GM23338 (cell line): ENCODE measurements around the gene TMEM163. TPM values are rescaled to one million over a fixed set of nuclear protein-coding genes. Genes with fewer than 3 reads are reported as not detected.

Experiments used
- ATAC-seq: fragments of 200-7000 bp; cut with Tn5 transposase; 3 replicates; pipeline ENCODE4 v1.9.1; 2020
- DNase-seq: peaks from one replicate; pipeline ENCODE4 v3.0.0-alpha.2; 2015; ENCODE audit warnings: low spot score
- H2AFZ ChIP-seq: fragments of 200-600 bp; sonication (generic); 2 replicates; pipeline ENCODE4 v1.8.0; 2016; ENCODE audit warnings: antibody characterized with exemption, mild to moderate bottlenecking, moderate library complexity
- H3F3A ChIP-seq: fragments of 200-600 bp; sonication (generic); replicated peaks from 2 replicates; pipeline ENCODE4 v1.8.0; 2017; ENCODE audit warnings: antibody characterized with exemption, mixed run types, low read depth
- H3K27ac ChIP-seq: fragments of 200-600 bp; sonication (generic); 2 replicates; pipeline ENCODE4 v1.6.1; 2016; ENCODE audit warnings: low read depth
- H3K27me3 ChIP-seq: fragments of 200-600 bp; sonication (generic); 2 replicates; pipeline ENCODE4 v1.8.0; 2016; ENCODE audit warnings: mild to moderate bottlenecking, mixed run types, moderate library complexity; ENCODE audit not compliant: insufficient read depth
- H3K36me3 ChIP-seq: fragments of 200-600 bp; sonication (generic); 2 replicates; pipeline ENCODE4 v1.8.0; 2016; ENCODE audit warnings: mild to moderate bottlenecking; ENCODE audit not compliant: insufficient read depth
- H3K4me1 ChIP-seq: fragments of 200-600 bp; sonication (generic); 2 replicates; pipeline ENCODE4 v1.8.0; 2016; ENCODE audit warnings: mild to moderate bottlenecking, moderate library complexity; ENCODE audit not compliant: insufficient read depth
- H3K4me2 ChIP-seq: fragments of 200-600 bp; sonication (generic); 2 replicates; pipeline ENCODE4 v1.7.1; 2017; ENCODE audit warnings: mixed run types
- H3K4me3 ChIP-seq: fragments of 200-600 bp; sonication (generic); 2 replicates; pipeline ENCODE4 v1.6.1; 2016; ENCODE audit warnings: mixed run types
- H3K79me2 ChIP-seq: fragments of 200-600 bp; sonication (generic); replicated peaks from 2 replicates; pipeline ENCODE4 v1.8.0; 2017; ENCODE audit warnings: mild to moderate bottlenecking; ENCODE audit not compliant: insufficient read depth
- H3K9me2 ChIP-seq: fragments of 200-600 bp; sonication (generic); 2 replicates; pipeline ENCODE4 v1.8.0; 2017; ENCODE audit not compliant: insufficient read depth
- H4K20me1 ChIP-seq: fragments of 200-600 bp; sonication (generic); replicated peaks from 2 replicates; pipeline ENCODE4 v1.8.0; 2017; ENCODE audit warnings: mild to moderate bottlenecking; ENCODE audit not compliant: insufficient read depth
- H3K27ac Mint-ChIP-seq: 2 replicates; pipeline ENCODE4 v1.8.0; 2020; ENCODE audit warnings: inconsistent platforms, mild to moderate bottlenecking, moderate library complexity, mixed read lengths
- H3K27me3 Mint-ChIP-seq: 3 replicates; pipeline ENCODE4 v1.8.0; 2022; ENCODE audit warnings: low read depth, mild to moderate bottlenecking, moderate library complexity, mixed read lengths, inconsistent platforms; ENCODE audit not compliant: insufficient read depth, poor library complexity
- H3K36me3 Mint-ChIP-seq: 3 replicates; pipeline ENCODE4 v1.8.0; 2021; ENCODE audit warnings: low read depth, mild to moderate bottlenecking, inconsistent platforms, moderate library complexity, mixed read lengths
- H3K4me1 Mint-ChIP-seq: 3 replicates; pipeline ENCODE4 v1.8.0; 2020; ENCODE audit warnings: mild to moderate bottlenecking, inconsistent platforms, mixed read lengths
- H3K4me3 Mint-ChIP-seq: 3 replicates; pipeline ENCODE4 v1.8.0; 2021; ENCODE audit warnings: moderate library complexity, mild to moderate bottlenecking, inconsistent platforms, mixed read lengths
- H3K9me3 Mint-ChIP-seq: 3 replicates; pipeline ENCODE4 v1.8.0; 2020; ENCODE audit warnings: moderate library complexity, mild to moderate bottlenecking, inconsistent platforms, mixed read lengths
- CREB1 ChIP-seq: fragments of 250-450 bp; sonication (Bioruptor Pico); IDR thresholded peaks from 2 replicates; pipeline ENCODE4 v1.5.0; 2020; ENCODE audit warnings: low read depth, mild to moderate bottlenecking, moderate library complexity
- EZH2 ChIP-seq: fragments of 200-600 bp; sonication (generic); IDR thresholded peaks from one replicate; pipeline ENCODE4 v1.8.0; 2017; ENCODE audit warnings: antibody characterized with exemption, mild to moderate bottlenecking, low read depth; ENCODE audit not compliant: unreplicated experiment
- EZH2phosphoT487 ChIP-seq: fragments of 200-600 bp; sonication (generic); IDR thresholded peaks from one replicate; pipeline ENCODE4 v1.8.1; 2018; ENCODE audit warnings: antibody characterized with exemption; ENCODE audit not compliant: unreplicated experiment
- JUNB ChIP-seq: IDR thresholded peaks from one replicate; pipeline ENCODE4 v1.6.1; 2016; ENCODE audit warnings: antibody characterized with exemption; ENCODE audit not compliant: unreplicated experiment
- NANOG ChIP-seq: IDR thresholded peaks from 2 replicates; pipeline ENCODE4 v1.6.1; 2016; ENCODE audit warnings: antibody characterized with exemption, borderline replicate concordance
- POLR2AphosphoS5 ChIP-seq: IDR thresholded peaks from 2 replicates; pipeline ENCODE4 v1.6.1; 2016; ENCODE audit warnings: antibody characterized with exemption, low read depth
- STAT1 ChIP-seq: IDR thresholded peaks from one replicate; pipeline ENCODE4 v1.6.1; 2016; ENCODE audit warnings: antibody characterized with exemption; ENCODE audit not compliant: unreplicated experiment
- ZNF114 ChIP-seq: fragments of 250-450 bp; sonication (Bioruptor Pico); IDR thresholded peaks from 2 replicates; pipeline ENCODE4 v1.5.0; 2020; ENCODE audit warnings: mild to moderate bottlenecking, moderate library complexity
- ZNF331 ChIP-seq: fragments of 250-450 bp; sonication (Bioruptor Pico); IDR thresholded peaks from 2 replicates; pipeline ENCODE4 v1.5.0; 2020; ENCODE audit warnings: low read depth, mild to moderate bottlenecking, moderate library complexity
- polyA plus RNA-seq: library from polyadenylated mRNA; unstranded; fragments of >200 nt; fragmentation: Nextera tagmentation; extraction: Ambion mirVana; gene quantifications from 2 replicates; pipeline ENCODE4 v1.2.1, GENCODE V29; 2016
- total RNA-seq: library from RNA; depleted of rRNA; stranded (reverse); fragments of >200 nt; shearing (Covaris generic); gene quantifications from 2 replicates; pipeline ENCODE4 v1.2.3, GENCODE V29; 2014
- TF ChIP-seq, protein P1 (sequence below), 2 experiments: fragments of 200-600 bp in 1 of 2; sonication (generic) in 1 of 2; conservative IDR thresholded peaks; 2 replicates each; pipeline versions ENCODE4 v1.5.1 to v1.6.1; 2016 to 2017; ENCODE audit warnings: antibody characterized with exemption in 2 of 2, low read depth in 2 of 2, mild to moderate bottlenecking in 2 of 2, moderate library complexity in 1 of 2
- TF ChIP-seq, protein P2 (sequence below): IDR thresholded peaks from 2 replicates; pipeline ENCODE4 v1.6.1; 2016; ENCODE audit warnings: antibody characterized with exemption
- TF ChIP-seq, protein P3 (sequence below): fragments of 250-450 bp; sonication (Bioruptor Pico); IDR thresholded peaks from 2 replicates; pipeline ENCODE4 v1.5.0; 2020; ENCODE audit warnings: mild to moderate bottlenecking, moderate library complexity

Gene TMEM163
- total and polyA plus RNA-seq, 2 experiments from 2014 or later, result 1.1 to 1.8 TPM

DNA sequence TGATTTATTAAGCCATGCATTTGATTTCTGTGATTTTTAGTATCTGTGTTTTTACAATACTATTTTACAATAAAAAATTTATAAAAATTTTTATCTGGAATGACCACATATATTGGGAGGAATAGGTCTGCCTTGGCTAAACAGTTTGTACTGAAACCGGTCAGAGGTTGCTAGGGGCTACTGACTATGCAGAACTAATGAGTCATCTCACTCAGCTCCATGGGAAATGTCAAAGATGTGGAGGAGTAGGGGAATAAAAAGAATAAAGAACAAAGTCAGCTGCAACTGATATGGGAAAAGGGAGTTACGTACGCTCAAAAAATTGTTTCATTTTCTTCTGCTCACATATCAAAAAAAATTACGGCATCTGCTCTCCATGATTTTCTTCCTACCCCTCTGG lies 8.6 kb upstream of the TMEM163 start (continued):
- TF ChIP-seq, protein P1, sequence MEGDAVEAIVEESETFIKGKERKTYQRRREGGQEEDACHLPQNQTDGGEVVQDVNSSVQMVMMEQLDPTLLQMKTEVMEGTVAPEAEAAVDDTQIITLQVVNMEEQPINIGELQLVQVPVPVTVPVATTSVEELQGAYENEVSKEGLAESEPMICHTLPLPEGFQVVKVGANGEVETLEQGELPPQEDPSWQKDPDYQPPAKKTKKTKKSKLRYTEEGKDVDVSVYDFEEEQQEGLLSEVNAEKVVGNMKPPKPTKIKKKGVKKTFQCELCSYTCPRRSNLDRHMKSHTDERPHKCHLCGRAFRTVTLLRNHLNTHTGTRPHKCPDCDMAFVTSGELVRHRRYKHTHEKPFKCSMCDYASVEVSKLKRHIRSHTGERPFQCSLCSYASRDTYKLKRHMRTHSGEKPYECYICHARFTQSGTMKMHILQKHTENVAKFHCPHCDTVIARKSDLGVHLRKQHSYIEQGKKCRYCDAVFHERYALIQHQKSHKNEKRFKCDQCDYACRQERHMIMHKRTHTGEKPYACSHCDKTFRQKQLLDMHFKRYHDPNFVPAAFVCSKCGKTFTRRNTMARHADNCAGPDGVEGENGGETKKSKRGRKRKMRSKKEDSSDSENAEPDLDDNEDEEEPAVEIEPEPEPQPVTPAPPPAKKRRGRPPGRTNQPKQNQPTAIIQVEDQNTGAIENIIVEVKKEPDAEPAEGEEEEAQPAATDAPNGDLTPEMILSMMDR (conservative IDR thresholded peaks at IDR 0.05; ENCODE audit: low read depth in 2 of 2), result no peak

DNA sequence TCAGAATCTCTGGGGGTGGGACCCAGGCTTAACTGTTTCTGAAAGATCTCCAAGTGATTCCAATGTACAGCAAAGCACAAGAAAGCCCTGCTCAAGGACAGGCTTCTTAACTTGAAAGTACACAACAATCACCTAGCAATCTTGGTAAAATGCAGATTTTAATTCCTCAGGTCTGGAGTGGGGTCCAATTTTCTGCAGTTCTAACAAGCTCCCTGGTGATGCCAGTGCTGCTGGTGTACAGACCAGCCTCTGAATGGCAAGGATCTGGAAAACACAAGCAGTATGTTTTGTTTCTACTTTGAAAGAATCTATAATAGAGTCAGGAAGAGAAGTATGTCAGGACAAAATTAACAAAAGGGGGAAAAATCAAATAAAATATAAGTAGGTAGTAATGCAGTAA lies 7.8 kb upstream of the TMEM163 start:
- Mint-ChIP-seq H3K4me3 (no peak overlapping the region), H3K27me3 (peaks cover 2% of the 10 kb centered on the region), H3K4me1 (peaks cover 5% of the 10 kb centered on the region; the same call in 2 of the 3 replicates), H3K27ac (no peak overlapping the region), H3K36me3 (no peaks in the 10 kb centered on the region), H3K9me3 (no peaks in the 10 kb centered on the region)
- H3K9me2 ChIP-seq, result peaks cover 2% of the 10 kb centered on the region
- no peaks in the 10 kb centered on the region for H3F3A ChIP-seq
- H4K20me1 ChIP-seq, result no peaks in the 10 kb centered on the region
- H3K4me2 ChIP-seq, result no peak overlapping the region
- H3K27me3 ChIP-seq, result peaks cover 4% of the 10 kb centered on the region; the same call in 1 of the 2 replicates
- no peak for ATAC-seq
- H3K4me3 ChIP-seq, result no peak overlapping the region
- no peaks in the 10 kb centered on the region for H3K36me3 ChIP-seq
- H3K27ac ChIP-seq, result no peak overlapping the region
- H3K4me1 ChIP-seq, result no peaks in the 10 kb centered on the region
- H2AFZ ChIP-seq, result no peak overlapping the region
- no peak for DNase-seq
- no peaks in the 10 kb centered on the region for H3K79me2 ChIP-seq
- TF ChIP-seq NANOG, result no peak
- TF ChIP-seq, protein P1 (conservative IDR thresholded peaks at IDR 0.05; ENCODE audit: low read depth in 2 of 2), result no peak
- TF ChIP-seq, protein P2, sequence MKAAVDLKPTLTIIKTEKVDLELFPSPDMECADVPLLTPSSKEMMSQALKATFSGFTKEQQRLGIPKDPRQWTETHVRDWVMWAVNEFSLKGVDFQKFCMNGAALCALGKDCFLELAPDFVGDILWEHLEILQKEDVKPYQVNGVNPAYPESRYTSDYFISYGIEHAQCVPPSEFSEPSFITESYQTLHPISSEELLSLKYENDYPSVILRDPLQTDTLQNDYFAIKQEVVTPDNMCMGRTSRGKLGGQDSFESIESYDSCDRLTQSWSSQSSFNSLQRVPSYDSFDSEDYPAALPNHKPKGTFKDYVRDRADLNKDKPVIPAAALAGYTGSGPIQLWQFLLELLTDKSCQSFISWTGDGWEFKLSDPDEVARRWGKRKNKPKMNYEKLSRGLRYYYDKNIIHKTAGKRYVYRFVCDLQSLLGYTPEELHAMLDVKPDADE, result no peak
- TF ChIP-seq, protein P3, sequence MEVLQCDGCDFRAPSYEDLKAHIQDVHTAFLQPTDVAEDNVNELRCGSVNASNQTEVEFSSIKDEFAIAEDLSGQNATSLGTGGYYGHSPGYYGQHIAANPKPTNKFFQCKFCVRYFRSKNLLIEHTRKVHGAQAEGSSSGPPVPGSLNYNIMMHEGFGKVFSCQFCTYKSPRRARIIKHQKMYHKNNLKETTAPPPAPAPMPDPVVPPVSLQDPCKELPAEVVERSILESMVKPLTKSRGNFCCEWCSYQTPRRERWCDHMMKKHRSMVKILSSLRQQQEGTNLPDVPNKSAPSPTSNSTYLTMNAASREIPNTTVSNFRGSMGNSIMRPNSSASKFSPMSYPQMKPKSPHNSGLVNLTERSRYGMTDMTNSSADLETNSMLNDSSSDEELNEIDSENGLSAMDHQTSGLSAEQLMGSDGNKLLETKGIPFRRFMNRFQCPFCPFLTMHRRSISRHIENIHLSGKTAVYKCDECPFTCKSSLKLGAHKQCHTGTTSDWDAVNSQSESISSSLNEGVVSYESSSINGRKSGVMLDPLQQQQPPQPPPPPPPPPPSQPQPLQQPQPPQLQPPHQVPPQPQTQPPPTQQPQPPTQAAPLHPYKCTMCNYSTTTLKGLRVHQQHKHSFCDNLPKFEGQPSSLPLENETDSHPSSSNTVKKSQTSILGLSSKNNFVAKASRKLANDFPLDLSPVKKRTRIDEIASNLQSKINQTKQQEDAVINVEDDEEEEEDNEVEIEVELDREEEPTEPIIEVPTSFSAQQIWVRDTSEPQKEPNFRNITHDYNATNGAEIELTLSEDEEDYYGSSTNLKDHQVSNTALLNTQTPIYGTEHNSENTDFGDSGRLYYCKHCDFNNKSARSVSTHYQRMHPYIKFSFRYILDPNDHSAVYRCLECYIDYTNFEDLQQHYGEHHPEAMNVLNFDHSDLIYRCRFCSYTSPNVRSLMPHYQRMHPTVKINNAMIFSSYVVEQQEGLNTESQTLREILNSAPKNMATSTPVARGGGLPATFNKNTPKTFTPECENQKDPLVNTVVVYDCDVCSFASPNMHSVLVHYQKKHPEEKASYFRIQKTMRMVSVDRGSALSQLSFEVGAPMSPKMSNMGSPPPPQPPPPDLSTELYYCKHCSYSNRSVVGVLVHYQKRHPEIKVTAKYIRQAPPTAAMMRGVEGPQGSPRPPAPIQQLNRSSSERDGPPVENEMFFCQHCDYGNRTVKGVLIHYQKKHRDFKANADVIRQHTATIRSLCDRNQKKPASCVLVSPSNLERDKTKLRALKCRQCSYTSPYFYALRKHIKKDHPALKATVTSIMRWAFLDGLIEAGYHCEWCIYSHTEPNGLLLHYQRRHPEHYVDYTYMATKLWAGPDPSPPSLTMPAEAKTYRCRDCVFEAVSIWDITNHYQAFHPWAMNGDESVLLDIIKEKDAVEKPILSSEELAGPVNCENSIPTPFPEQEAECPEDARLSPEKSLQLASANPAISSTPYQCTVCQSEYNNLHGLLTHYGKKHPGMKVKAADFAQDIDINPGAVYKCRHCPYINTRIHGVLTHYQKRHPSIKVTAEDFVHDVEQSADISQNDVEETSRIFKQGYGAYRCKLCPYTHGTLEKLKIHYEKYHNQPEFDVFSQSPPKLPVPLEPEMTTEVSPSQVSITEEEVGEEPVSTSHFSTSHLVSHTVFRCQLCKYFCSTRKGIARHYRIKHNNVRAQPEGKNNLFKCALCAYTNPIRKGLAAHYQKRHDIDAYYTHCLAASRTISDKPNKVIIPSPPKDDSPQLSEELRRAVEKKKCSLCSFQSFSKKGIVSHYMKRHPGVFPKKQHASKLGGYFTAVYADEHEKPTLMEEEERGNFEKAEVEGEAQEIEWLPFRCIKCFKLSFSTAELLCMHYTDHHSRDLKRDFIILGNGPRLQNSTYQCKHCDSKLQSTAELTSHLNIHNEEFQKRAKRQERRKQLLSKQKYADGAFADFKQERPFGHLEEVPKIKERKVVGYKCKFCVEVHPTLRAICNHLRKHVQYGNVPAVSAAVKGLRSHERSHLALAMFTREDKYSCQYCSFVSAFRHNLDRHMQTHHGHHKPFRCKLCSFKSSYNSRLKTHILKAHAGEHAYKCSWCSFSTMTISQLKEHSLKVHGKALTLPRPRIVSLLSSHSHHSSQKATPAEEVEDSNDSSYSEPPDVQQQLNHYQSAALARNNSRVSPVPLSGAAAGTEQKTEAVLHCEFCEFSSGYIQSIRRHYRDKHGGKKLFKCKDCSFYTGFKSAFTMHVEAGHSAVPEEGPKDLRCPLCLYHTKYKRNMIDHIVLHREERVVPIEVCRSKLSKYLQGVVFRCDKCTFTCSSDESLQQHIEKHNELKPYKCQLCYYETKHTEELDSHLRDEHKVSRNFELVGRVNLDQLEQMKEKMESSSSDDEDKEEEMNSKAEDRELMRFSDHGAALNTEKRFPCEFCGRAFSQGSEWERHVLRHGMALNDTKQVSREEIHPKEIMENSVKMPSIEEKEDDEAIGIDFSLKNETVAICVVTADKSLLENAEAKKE, result no peak
- no peak for TF ChIP-seq JUNB
- TF ChIP-seq EZH2, result no peak
- TF ChIP-seq ZNF114 (CRISPR knock-in tag), result no peak
- TF ChIP-seq STAT1, result no peak
- TF ChIP-seq ZNF331 (CRISPR knock-in tag), result no peak
- TF ChIP-seq EZH2phosphoT487, result no peak
- no peak for TF ChIP-seq CREB1 (CRISPR knock-in tag)
- no peak for TF ChIP-seq POLR2AphosphoS5
